ENCODE measurements around the gene SEMA6B.

Gene SEMA6B

DNA sequence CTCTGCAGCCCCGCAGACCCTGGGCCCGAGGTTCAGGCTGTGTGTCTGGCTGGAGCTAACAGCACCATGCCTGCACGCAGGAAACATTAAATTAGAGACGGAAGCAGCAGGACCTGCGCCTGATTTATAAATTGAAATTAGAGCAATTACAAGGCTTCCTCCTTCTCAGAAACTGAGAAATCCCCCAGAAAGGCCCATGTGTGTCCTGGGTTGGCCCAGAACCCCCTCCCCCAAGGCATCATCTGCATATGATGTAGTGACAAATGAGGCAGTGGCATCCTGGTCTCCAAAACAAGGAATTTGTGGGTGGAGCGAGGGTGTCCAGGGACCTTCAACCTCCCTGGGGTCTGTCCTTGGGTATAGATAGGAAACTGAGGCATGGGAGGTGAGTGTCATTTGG lies 27.2 kb upstream of the SEMA6B start:
- DNase-seq = no peak

DNA sequence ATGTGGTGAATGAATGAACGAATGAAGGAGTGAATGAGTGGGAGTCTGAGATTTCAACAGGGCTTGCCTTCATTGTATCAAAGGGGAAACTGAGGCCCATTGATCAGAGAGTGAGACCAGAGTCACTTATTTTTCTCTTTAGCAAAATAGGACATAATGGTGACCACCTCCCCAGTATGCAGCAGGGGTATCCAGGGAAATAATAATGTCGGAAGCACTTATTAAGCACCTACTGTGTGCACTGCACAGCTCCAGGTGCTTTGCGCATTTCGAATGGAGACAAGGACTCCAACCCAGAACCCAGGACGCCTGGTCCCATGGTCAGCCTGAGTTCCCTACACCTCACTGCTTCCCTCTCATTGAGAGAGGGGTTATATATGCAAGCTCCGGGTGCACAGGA lies 26.8 kb upstream of the SEMA6B start:
- DNase-seq = no peak

DNA sequence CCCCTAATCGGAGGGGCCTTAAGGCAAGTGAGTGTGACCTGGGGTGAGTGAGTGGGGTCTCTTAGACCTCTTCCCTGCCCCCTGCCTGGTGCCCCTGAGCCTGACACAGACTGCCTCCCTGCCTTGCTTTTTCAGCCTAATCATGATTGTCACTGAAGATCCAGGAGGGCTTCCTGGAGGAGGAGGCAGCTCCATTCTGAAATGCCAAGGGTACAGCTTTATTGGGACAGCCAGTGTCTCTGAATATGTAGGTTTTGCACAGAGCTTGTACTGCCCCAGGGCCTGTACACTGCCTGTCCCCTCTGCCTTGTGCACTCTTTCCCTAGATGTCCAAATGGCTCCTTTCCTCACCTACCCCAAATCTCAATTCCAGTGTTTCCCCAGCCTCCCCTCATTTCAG lies 26.1 kb upstream of the SEMA6B start:
- no peak for DNase-seq

DNA sequence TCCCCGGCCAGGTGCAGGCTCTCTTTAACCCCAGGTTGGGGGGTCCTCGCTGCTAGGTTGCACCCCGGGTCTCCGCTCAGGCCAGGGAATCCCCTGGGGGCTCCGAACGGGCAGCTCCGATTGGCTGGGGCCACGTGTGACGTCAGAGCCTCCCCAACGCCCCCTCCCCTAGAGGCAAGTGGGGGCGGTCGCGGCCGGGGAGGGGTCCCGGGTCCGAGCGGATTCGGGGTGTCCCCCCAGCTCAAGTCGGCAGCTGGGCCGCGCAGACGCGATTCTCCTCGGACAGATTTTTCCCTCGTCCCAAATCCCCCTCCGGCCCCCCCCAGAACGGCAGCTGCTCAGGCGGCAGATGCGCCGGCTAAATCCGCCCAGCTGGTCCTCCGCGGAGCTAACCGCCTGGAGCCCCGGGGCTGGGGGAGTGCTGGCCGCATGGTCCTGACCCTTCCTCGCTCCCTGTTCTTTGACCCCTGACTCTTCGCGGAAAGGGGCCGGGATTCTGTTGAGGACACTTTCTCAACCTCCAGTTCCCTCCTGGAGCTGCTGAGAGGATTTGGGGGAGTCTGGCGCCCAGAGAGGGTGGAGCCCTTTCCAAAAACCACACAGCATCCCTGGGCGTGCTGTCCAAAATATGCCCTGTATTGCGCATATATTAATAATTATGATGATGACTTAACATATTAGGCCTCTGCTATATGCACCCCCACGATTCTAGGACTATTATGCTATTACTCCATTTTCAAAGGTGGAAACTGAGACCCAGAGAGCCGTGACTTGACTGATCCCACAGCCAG lies 25.4 kb upstream of the SEMA6B start:
- no peak for DNase-seq

DNA sequence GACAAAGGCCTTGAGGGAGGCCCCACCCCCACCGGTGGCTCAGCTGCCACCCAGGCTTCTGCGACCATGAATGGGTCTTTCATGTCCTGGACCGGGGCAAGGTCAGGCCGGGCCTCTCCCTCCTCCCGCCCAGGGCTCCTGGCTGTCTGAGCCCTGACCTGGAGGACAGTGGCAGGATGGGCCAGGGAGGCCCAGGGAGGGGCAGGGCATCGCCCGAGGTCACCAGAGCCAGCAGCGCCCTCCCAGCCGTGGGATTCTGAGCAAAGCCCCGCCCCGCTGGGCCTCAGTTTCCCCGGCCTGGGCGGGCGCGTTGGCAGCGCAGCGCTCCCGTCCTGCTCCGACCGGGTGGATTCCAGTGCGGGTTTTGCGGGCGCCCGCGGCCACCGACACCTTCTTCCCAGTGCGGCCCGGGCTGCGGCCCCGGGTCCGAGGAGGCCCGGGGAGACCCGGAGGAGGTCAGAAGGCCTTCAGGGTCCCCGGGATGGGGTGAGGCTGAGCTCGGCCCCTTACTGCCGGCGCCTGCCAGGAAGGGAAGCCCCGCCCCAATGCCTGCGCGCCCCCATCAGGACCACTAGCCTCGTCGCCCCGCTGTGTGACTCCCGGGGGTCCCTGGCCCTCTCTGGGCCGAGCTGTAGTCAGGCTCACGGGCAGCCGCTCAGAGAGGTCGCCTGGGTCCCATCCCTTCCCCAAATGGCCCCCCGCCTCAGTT lies 24.6 kb upstream of the SEMA6B start:
- no peak for DNase-seq

DNA sequence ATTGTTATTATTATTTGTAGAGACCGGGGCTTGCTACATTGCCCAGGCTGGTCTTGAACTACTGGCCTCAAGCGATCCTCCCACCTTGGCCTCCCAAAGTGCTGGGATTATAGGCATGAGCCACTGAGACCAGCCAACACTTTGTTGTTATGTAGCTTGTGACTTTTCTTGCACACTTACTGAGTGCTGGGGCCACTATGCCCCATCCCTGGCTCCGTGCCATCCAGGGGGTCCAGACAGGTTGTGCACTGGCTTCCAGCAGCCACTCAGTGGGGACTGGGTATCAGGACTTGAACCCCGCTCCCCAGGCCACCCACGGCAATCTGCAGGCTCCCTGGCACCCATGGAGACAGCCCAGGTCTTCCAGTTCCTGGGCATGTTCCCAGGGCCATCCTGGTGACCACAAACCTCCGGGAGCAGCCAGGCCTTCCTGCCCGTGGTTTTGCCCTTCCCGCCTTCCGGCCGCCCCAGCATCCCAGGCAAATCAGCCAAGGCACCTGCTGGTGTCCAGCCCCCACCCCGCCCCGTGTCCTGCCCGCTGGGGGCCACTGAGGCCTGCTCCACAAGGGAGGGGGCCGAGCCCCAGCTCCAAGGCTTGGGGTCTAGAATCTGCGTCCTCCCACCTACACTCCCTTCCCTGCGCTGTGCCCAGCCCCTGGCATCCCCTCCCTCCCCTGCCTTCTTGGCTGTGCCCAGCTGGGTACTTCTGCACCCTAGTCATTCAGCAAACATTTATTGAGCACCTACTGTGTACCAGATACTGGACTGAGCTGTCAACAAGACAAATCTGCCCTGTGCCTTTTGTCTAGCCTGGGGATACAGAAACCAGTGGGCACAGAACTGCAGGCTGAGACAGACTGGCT lies 23.7 kb upstream of the SEMA6B start:
- no peak for DNase-seq

DNA sequence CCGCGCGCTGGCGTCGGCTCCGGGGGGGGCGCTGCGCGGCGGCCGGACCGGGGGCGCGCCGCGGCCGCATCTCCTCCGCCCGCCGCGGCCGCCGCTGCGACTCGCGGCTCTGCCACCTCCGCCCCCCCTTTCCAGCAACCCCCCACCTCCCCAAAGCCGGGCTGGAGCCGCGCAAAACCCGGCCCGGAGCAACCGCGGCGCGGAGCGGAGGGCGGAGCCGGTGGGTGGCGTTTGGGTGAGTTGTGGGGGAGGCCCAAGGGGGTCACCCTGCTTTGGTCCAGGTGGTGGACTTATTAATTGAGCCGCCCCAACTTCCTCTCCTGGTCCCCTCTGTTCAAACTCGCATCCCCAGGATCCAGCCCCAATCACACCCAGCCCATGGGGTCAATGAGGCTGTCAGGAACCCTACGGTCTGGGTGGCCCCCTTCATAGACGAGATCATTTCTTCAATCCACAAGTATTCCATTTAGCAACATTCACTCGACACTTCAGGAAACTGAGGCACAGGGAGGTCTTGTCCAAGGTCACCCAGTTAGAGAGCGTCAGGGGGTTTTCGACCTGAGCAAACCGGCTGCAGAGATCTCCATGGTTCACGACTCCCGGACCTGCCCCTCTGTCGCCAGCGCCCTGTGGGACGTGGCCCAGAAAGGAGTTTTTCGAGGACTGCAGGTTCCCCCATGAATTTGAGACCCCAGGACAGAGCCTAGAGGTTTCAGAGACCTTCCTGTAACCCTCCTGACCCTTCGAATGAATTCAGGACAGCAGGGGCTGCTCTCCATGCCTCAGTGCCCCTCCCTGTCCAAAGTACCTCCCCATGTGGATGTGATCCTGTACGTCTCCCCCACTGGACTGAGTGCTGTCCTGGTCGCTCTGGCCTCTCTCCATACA lies 22.4 kb upstream of the SEMA6B start:
- peak in 1 of 2 experiments; percentile 42 for DNase-seq

DNA sequence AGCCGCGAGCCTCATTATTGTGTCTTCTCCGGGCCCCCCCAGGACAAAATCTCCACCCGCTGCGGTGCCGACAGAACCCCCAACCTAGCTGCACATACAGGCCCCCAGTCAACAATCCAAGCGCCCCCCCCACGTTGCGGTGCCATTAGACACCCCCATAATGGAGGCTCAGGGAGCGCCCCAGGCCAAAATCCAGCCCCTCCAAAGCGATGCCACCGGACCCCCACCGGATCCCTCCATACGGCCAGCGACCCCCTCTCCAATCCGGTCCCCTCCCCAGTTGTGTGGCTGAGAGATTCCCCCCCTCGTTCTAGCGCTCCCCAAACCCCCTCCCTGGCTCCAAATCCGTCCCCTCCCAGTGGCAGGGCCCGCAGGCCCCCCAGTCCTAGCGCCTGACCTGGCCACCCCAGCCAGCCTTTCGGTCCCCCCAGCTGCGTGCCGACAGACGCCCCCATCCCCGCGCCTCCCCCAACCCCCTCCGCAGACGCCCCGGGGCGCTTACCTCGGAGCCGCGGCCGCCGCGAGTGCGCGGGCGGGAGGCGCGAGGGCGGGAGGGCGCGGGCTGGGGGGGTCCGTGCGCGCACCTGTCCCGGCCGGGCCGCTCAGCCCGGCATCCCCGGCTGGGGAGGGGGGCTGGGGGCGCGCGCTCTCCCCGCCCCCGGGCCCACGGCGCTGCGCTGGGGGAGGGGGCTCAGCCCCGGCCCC lies 21.6 kb upstream of the SEMA6B start:
- DNase-seq = no peak

DNA sequence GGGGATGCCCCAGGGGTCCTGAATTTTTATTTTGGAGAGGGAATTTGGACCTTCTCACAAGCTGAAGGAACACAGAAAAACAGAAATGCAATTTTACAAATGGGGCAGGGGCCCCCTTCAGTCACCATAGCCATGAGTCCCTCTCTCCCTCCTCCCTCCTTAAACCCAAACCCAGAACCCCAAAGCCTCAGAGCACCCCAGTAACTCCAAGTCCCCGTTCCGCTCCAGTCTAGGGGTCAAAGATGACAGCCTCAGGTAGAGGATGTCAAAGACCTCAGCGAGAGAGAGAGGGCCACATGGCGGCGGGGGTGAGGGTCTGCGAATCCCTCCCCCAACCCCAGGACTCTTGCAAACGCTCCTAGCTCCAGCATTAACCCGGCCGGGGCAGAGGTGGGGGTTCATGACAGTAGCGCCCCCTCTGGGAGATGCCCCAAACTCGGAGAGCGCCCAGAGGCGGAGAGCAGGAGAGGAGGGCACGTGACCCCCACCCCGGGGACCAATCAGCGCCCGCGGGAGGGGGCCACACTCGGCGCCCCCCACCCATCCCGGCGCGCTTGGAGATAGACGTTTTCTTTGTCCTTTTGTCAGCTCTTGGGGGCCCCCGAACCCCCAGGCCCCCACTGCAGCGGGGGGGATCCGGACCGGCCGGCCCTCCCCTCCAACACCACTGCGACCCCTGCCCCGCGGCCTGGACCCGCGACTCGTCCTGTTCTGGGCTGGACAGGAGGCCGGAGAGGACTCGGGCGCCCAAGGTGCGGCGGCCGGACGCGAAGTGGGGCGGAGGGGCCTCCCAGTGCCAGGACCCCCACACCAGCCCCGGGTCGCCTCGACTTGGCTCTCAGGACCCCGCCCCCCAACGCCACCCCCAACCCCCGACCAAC lies 20.8 kb upstream of the SEMA6B start:
- DNase-seq = no peak

DNA sequence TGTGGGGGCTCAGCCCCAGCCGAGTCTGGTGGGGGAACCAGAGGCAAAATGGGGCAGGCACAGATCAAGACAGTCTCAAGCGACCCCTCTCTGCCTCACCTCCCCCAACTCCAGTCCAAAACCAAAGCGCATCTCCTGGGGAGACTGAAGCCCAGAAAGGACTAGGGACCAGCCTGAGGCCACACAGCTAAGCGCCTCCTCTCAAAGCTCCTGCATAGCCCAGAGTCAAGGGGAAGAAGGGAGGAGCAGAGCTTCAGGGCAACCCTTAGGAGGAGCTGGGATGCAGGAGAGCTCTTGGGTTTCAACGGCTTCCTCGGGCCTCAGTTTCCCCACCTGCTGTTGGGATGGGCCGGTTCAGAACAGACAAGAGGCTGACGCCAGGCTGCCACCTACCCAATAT lies 19.9 kb upstream of the SEMA6B start:
- DNase-seq = no peak

DNA sequence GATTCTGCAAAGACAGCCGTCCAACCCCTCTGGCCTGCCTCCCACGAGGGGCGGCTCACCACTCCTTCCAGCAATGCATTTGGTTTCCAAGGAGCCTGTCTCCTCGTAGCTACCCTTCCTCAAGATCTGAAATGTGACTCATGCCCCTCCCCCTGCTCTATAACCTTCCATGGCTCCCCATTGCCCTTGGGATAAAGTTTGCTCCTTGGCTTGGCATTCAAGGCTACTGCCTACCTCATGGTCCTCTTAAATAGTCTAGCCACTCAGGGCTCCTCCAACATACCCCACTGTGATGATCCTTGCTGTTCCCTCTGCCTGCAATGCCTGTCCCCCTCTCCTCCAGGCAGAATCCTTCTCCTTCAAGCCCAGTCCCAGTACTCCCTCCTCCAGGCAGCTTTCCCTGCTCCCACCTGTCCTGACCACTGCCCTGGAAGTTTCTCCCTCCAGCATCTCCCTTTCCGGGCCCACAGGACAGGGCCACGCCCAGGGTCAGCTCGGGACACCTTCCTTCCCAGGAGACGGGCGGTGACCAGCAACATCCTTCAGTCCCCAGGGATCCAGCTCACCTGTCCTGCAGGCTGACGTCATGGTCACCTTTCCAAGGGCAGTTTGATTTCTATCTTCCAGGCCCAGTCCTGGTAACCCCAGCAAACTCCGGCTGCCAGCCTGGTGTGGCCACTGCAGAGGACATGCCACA lies 19.2 kb upstream of the SEMA6B start:
- DNase-seq = no peak

DNA sequence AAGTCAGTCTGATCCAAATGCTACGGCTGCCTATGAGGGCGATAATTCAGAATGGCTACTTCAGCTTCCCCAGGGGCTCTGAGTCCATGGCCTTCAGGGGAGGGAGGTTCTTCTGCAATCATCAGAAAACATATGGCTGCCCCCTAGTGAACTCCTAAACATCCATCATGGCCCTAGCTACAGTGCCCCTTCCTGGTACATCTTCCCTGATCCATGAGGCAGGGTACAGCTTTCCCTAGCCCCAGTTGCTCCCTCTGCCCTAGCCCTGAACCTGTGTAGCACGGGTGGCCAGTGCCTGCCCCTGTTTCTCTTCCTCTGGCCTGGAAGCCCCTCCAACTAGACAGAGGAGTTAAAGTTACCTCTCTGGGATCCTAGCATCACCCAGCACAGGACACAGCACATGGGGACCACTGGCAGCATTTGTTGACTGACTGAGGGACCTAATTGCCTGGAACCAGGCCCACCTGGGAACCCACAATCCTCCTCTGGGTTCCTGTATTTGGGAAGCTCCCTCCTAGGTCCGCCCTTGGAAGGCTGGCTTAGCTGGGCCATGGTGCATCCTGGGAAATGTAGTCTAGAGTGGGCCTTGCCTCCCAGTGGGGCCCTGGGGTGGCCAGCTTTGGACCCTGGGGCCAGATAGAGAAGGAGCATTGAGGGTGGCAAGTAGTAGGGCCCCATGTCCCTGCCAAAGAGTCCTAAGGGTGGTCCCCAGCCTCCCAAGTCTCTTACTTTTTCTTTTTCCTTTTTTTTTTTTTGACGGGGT lies 17.7 kb upstream of the SEMA6B start:
- no peak for DNase-seq

DNA sequence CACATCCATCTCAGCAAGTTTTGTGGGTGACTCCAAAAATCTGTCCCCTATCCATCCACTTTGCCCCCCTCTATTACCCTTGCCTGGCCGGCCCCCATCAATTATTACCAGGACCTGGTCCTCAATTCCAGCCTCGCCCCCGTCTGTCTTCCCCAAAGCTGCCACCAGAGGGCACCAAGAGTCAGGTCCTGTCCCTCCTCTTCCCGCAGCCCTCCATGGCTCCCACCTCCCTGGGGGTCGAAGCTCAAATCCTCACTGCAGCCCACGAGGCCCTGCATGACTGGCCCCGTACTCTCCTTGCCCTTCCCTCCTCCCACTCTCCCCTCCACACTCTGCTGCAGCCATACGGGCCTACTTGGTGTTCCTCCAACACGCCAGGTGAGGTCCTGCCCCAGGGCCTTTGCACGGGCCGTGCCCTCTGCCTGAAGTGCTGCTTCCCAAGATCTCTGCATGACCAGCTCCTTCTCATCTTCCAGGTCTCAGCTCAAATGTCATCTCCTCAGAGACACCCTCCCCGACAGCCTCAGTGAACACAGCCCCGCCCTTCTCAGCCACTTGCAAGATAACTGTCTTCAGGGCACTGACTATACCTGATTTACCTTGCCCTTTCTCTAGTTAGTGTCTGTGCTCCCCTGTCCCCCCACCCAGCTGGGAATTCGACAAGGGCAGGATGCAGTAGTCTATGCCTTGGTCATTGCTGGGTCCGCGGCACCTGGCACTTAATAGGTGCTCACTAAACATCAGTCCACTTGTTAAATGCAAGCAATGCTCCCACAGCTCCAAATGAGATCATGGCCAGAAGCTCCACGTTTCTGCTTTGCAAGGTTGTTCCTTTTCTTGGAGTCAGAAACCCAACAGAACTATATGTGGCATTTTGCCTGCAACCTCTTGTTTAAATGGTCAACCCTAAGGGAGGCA lies 16.8 kb upstream of the SEMA6B start:
- peak in 1 of 2 experiments; percentile 29 for DNase-seq

DNA sequence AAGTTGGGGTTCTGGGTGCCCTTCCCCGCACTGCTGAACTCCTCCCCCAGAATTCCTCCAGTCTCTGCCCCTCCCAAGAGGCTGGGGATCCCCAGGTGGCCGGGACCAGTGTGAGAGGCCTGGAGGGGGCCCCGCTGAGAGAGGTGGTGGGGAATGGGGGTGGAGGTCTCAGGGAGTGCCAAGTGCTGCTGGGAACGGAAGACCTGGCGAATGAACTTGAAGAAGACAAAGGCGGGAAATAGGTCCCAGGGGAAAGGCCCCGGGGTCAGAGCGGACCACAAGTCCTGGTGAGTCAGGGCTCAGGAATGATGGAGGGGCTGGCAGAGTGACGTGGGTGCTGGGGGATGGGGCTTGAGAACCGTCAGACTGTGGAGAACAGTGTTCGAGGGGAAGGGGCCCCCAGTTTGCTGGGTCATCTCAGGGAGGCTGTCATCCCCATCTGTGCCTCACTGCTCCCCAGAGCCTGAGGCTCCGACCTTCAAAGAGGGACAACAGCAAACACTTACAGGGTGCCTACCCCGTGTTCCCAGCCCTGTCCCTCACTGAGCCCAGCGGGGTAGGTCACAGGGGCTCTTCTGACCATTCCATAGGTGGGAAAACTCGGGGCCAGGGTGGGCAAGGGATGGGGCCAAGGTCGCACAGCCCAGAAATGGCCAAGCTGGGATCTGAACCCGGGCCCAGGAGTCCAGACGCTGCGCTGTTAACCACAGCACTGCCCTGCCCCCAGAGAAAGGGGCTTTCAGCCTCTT lies 16.0 kb upstream of the SEMA6B start:
- DNase-seq = no peak

DNA sequence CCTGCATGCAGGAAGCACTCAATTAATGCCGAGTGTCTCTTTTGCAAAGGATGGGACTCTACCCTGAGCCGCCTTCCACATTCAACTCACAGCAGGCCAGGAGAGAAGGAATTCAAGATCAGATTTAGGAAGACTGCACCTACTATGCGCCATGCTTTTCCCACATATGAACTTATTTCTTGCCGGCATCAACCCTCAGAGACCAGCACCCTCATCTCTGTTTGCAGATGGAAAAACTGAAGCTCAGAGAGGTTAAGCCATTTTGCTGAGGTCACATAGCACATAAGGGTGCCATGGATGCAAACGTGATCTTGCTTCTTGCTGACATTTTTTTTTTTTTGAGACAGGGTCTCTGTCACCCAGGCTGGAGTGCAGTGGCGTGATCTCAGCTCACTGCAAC lies 14.2 kb upstream of the SEMA6B start:
- DNase-seq = no peak

DNA sequence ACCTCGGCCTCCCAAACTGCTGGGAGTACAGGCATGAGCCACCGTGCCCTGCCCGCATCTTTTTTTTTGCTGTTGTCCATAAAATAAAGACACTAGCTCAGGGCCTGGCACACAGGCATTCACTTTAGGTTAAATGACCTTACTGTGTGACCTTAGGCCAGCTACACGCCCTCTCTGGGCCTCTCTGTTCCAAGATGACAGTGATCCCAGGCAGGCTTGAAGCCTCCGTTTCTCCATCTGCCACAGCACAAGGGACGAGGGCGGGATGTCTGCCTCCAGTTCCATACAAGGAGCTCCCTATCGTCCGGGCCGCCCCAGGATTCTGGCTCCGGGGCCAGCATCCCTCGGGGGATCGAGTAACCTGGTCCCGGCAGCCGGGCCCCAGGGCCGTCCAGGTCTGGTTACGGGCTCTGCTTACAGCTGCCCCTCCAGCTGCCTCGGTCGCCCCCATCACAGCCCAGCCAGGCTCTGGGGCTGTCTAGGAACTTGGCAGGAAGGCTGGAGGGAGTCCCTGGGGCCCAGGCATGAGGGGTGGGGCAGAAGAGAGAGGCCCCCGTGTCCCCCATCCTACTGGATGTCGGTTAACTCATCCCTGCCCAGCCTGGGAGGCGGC lies 11.9 kb upstream of the SEMA6B start:
- no peak for DNase-seq

DNA sequence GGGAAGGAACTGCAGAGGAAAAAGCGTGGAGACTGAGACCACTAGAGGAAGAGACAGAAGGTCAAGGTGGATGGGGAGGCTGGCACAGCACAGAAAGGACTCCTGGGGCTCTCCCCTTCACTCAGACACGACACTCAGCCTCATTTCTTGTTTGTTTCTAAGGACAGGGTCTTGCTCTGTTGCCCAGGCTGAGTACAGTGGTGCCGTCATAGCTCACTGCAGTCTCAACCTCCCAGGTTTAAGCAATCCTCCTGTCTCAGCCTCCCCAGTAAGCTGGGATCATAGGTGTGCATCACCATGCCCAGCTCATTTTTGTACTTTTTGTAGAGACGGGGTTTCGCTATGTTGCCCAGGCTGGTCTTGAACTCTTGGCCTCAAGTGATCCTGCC lies 11.4 kb upstream of the SEMA6B start:
- no peak for DNase-seq

Measured in NCI-H187 (cell line).